ENCODE measurements around the gene ABCB6. TPM values are rescaled to one million over a fixed set of nuclear protein-coding genes. Genes with fewer than 3 reads are reported as not detected.

ABCB6 gene
- total RNA-seq, 1 donor from 2014 or later: 23.8 TPM

DNA sequence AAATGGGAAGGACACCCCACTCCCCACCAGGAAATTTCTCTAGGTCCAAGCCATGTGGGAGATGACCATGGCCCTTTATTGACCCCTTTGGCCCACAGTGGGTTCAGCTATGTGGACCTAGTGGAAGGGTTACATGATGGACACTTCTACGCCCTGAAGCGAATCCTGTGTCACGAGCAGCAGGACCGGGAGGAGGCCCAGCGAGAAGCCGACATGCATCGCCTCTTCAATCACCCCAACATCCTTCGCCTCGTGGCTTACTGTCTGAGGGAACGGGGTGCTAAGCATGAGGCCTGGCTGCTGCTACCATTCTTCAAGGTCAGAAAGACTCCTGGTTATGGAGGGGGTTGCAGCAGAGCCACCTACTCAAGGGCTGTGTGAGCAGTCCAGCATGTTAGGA is 27.8 kb upstream of the ABCB6 start:
- DNase-seq (ENCODE audit: extremely low spot score in 2 of 2): peak in 1 of 2 donors; percentile 83
- TF ChIP-seq POLR2A (IDR thresholded peaks at IDR 0.05): no peak
- TF ChIP-seq POLR2AphosphoS5 (IDR thresholded peaks at IDR 0.05; ENCODE audit: insufficient read depth in 1 of 2, low read depth in 1 of 2): no peak
- TF ChIP-seq, protein P1, sequence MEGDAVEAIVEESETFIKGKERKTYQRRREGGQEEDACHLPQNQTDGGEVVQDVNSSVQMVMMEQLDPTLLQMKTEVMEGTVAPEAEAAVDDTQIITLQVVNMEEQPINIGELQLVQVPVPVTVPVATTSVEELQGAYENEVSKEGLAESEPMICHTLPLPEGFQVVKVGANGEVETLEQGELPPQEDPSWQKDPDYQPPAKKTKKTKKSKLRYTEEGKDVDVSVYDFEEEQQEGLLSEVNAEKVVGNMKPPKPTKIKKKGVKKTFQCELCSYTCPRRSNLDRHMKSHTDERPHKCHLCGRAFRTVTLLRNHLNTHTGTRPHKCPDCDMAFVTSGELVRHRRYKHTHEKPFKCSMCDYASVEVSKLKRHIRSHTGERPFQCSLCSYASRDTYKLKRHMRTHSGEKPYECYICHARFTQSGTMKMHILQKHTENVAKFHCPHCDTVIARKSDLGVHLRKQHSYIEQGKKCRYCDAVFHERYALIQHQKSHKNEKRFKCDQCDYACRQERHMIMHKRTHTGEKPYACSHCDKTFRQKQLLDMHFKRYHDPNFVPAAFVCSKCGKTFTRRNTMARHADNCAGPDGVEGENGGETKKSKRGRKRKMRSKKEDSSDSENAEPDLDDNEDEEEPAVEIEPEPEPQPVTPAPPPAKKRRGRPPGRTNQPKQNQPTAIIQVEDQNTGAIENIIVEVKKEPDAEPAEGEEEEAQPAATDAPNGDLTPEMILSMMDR (IDR thresholded peaks at IDR 0.05): no peak
- Histone ChIP-seq H3K9me3 (no peaks in the 10 kb centered on the region), H3K36me3 (peaks cover 0 to 14% of the 10 kb centered on the region in 2 donors), H3K27ac (peak overlapping the region; percentile 94), H3K27me3 (no peaks in the 10 kb centered on the region), H3K4me3 (no peak overlapping the region), H3K4me1 (peaks cover 72% of the 10 kb centered on the region)
- intact Hi-C loops (cut with DNase I): no loop called here

DNA sequence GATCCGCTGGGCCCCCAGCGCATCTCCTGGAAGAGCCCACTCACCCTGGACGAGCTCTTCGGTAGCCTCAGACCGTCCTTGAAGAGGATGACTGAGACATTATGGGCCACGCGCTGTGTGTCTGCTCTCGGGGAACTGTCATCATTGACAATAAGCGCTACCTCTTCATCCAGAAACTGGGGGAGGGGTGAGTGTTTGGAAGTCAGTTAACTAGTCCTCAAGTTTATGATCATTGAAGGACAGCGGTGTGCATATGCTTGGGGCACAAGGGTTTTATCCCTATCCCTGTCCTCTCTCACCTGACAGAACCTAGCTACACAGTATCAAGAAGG is 27.1 kb upstream of the ABCB6 start:
- Histone ChIP-seq H3K27ac (peak overlapping the region; percentile 94), H3K9me3 (no peaks in the 10 kb centered on the region), H3K4me3 (peak overlapping the region; percentile 60 to 88), H3K4me1 (peaks cover 65% of the 10 kb centered on the region), H3K27me3 (no peaks in the 10 kb centered on the region), H3K36me3 (peaks cover 0 to 8% of the 10 kb centered on the region in 2 donors)
- no peak for DNase-seq (ENCODE audit: extremely low spot score in 2 of 2)
- TF ChIP-seq POLR2AphosphoS5 (IDR thresholded peaks at IDR 0.05; ENCODE audit: insufficient read depth in 1 of 2, low read depth in 1 of 2) (no peak), POLR2A (IDR thresholded peaks at IDR 0.05) (no peak)
- TF ChIP-seq, protein P1 (IDR thresholded peaks at IDR 0.05): no peak
- intact Hi-C loops (cut with DNase I): no loop called here

DNA sequence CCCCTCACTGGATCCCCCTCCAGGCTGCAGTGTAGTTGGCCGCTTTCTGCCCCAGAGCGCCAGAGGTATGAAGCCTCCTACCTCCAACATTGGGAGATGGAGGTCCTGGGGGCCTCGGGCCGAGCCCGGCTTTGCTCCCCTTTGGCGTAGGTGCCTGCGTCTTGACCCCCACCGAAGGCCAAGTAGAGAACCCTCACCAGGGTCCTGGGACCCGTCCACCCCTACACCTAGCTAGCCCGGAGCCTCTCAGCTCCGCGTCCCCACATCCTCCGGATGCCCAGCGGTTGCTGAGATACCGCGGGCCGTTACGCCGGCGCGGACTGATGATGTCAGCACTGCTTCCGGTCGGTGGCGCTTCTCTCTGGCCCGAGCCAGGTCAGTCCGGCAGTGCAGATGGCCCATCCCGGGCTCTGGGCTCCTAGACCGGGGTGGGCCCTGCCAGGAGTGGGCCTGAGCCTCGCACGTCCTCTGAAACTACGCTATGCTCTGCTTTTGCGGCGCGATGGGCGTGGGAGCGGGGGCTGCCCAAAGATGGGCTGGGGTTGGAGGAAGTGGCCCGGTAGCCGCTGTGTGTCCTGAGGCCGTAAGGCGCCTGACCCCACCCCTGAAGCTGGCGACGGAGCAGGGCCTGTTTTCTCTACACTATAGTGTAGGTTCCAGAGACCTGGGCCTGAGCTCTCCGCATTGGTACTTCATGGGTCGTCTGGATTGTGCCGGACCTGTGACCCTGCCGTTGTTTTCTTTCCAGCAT is 26.6 kb upstream of the ABCB6 start, which contains the start of the genes GLB1L and STK16:
Gene GLB1L (minus strand): TSS at position 297 of the 751 bp plus-strand sequence. CDS start 1,871 bp downstream, outside the sequence.
Gene STK16 (plus strand): TSS at position 332 of the 751 bp plus-strand sequence. CDS start 521 bp downstream, outside the sequence.
- H3K36me3 ChIP-seq: peaks cover 0 to 2% of the 10 kb centered on the region in 2 donors
- H3K4me3 ChIP-seq: peak within 1 kb of the TSS; percentile 60 to 88
- H3K9me3 ChIP-seq: no peaks in the 10 kb centered on the region
- intact Hi-C loops (cut with DNase I): no loop called here
- peaks cover 59% of the 10 kb centered on the region for H3K4me1 ChIP-seq
- peak; percentile 95 to 97 for TF ChIP-seq POLR2AphosphoS5 (IDR thresholded peaks at IDR 0.05; ENCODE audit: insufficient read depth in 1 of 2, low read depth in 1 of 2)
- TF ChIP-seq, protein P1 (IDR thresholded peaks at IDR 0.05): no peak
- TF ChIP-seq POLR2A (IDR thresholded peaks at IDR 0.05): peak in 1 of 2 donors; percentile 58
- peak in 1 of 2 donors; percentile 92 for DNase-seq (ENCODE audit: extremely low spot score in 2 of 2)
- H3K27me3 ChIP-seq: no peaks in the 10 kb centered on the region
- H3K27ac ChIP-seq: peak within 1 kb of the TSS; percentile 94

DNA sequence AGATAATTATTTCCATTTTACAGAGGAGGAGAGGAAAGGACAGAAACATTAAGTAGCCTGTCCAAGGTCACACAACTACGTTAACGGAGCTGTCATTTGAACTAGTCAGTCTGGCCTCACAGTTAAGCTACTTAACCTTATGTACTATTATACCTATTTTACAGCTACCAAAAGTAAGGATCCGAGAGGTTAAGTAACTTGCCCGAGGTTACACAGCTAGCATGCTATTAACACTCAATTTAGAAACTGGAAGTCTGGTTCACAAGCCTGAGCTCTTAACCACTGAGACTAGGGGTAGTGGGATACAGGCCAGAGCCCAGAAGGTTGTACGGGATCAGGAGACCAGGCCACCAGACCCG is 26.0 kb upstream of the ABCB6 start:
- Histone ChIP-seq H3K9me3 (no peaks in the 10 kb centered on the region), H3K4me3 (peak overlapping the region; percentile 60 to 88), H3K4me1 (peaks cover 54% of the 10 kb centered on the region), H3K27ac (peak overlapping the region; percentile 94), H3K36me3 (no peaks in the 10 kb centered on the region), H3K27me3 (no peaks in the 10 kb centered on the region)
- TF ChIP-seq POLR2AphosphoS5 (IDR thresholded peaks at IDR 0.05; ENCODE audit: insufficient read depth in 1 of 2, low read depth in 1 of 2) (no peak), POLR2A (IDR thresholded peaks at IDR 0.05) (no peak)
- TF ChIP-seq, protein P1 (IDR thresholded peaks at IDR 0.05): no peak
- intact Hi-C loops (cut with DNase I): no loop called here
- no peak for DNase-seq (ENCODE audit: extremely low spot score in 2 of 2)

DNA sequence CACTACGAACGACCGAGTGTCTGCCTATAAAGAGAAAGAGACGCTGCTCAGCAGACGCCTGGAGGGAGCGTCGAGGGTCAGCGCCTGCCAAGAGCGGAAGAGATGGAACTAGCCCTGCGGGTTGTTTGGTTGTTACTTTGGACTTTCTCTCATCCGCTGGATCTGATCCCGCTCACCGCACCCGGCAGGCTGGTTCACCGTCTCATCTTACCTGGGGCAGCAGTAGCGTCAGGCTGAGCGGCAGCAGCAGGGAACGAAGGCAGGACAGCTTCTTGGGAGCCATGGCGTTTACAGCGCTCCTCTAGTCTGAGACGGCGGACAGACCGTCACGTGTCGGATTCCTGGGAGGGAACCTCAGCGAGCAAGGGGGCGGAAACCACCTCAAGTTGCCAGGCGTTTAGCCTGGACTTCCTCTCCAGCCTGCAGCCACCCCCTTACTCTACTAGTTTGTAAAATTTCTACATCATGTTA is 24.6 kb upstream of the ABCB6 start:
- DNase-seq (ENCODE audit: extremely low spot score in 2 of 2): peak in 1 of 2 donors; percentile 87
- peak overlapping the region; percentile 24 to 28 for H3K4me3 ChIP-seq
- TF ChIP-seq, protein P1 (IDR thresholded peaks at IDR 0.05): no peak
- no peak for TF ChIP-seq POLR2A (IDR thresholded peaks at IDR 0.05)
- peak in 1 of 2 donors; percentile 71 for TF ChIP-seq POLR2AphosphoS5 (IDR thresholded peaks at IDR 0.05; ENCODE audit: insufficient read depth in 1 of 2, low read depth in 1 of 2)
- H3K4me1 ChIP-seq: peaks cover 39% of the 10 kb centered on the region
- no peaks in the 10 kb centered on the region for H3K27me3 ChIP-seq
- intact Hi-C loops (cut with DNase I): no loop called here
- no peaks in the 10 kb centered on the region for H3K9me3 ChIP-seq
- peaks cover 0 to 3% of the 10 kb centered on the region in 2 donors for H3K36me3 ChIP-seq
- peak overlapping the region; percentile 12 for H3K27ac ChIP-seq

All from vagina (tissue), 2 donors.